Loucy (cell line): ENCODE data around the gene KRT13.

ENCODE experiments used
- EZH2phosphoT487 ChIP-seq: fragments of 200-600 bp; IDR thresholded peaks from 2 replicates; pipeline ENCODE4 v1.6.1; 2018; ENCODE audit warnings: antibody characterized with exemption, mild to moderate bottlenecking, moderate library complexity, borderline replicate concordance
- TF ChIP-seq, protein P1 (sequence below): fragments of 200-600 bp; sonication (generic); conservative IDR thresholded peaks from 2 replicates; pipeline ENCODE4 v1.5.1; 2014; ENCODE audit warnings: mild to moderate bottlenecking, antibody characterized with exemption, low read length

DNA sequence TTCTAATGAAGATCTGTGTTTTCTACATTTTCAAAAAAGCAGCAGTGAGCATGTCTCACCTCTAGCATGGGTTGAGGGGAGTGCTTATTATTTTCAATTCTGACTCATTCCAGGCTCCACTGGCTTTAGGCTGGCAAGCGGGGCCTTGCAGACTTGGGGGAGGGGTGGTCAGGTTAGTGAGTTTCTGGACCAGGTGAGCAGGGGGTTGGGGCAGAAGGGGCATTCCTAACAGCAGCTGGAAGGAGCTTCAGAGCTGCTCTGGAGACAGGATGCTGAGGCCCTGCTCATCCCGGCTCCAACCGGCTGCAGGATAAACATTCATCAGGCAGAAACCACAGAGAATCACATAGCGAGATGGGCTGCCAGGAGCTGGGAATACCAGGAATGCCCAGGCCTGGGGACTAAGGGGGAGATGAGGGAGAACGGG lies 33.2 kb upstream of the KRT13 start:
- TF ChIP-seq, protein P1, sequence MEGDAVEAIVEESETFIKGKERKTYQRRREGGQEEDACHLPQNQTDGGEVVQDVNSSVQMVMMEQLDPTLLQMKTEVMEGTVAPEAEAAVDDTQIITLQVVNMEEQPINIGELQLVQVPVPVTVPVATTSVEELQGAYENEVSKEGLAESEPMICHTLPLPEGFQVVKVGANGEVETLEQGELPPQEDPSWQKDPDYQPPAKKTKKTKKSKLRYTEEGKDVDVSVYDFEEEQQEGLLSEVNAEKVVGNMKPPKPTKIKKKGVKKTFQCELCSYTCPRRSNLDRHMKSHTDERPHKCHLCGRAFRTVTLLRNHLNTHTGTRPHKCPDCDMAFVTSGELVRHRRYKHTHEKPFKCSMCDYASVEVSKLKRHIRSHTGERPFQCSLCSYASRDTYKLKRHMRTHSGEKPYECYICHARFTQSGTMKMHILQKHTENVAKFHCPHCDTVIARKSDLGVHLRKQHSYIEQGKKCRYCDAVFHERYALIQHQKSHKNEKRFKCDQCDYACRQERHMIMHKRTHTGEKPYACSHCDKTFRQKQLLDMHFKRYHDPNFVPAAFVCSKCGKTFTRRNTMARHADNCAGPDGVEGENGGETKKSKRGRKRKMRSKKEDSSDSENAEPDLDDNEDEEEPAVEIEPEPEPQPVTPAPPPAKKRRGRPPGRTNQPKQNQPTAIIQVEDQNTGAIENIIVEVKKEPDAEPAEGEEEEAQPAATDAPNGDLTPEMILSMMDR = no peak
- no peak for TF ChIP-seq EZH2phosphoT487
